A549 (cell line): ENCODE results near the gene PTPRF.

Source experiments
- CBX2 ChIP-seq: fragments of 200-600 bp; sonication (generic); IDR thresholded peaks from 2 replicates; pipeline ENCODE4 v1.6.1; 2016; ENCODE audit warnings: low read depth, mild to moderate bottlenecking, borderline replicate concordance
- PHF8 ChIP-seq: fragments of 200-600 bp; sonication (generic); IDR thresholded peaks from 2 replicates; pipeline ENCODE4 v1.6.1; 2016; ENCODE audit warnings: low read depth, mild to moderate bottlenecking, antibody characterized with exemption, moderate library complexity, borderline replicate concordance
- RNF2 ChIP-seq: fragments of 200-600 bp; sonication (generic); IDR thresholded peaks from 2 replicates; pipeline ENCODE4 v1.6.1; 2016; ENCODE audit warnings: low read depth, mild to moderate bottlenecking, antibody characterized with exemption, moderate library complexity, borderline replicate concordance
- TF ChIP-seq, protein P1 (sequence below): fragments of >200 bp; sonication (Bioruptor Twin); formaldehyde crosslinking; IDR thresholded peaks from 3 replicates; pipeline ENCODE4 v1.5.1; 2016
- TF ChIP-seq, protein P2 (sequence below): fragments of 200-600 bp; sonication (generic); IDR thresholded peaks from 2 replicates; pipeline ENCODE4 v1.6.1; 2016; ENCODE audit warnings: antibody characterized with exemption, mild to moderate bottlenecking, moderate library complexity

DNA sequence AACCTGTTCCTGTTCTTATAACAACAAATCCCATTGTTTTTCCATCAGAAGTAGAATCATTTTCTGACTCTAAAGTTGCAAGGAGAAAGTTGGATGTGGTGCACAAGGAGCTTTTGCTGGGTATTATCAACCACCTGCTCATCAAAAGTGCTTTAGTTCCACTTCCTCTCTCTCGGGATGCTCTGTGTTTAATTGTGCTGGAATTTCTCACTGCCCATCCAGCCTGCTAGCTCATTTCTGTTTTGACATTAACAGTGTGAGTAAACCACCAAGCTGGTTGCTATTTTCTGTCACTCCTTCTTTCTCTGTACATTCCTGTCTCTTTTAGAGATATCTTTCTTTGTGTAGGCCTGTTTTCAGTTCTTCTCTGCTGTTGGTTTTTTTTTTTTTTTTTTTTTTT is 125.3 kb downstream of the PTPRF start:
- TF ChIP-seq, protein P1, sequence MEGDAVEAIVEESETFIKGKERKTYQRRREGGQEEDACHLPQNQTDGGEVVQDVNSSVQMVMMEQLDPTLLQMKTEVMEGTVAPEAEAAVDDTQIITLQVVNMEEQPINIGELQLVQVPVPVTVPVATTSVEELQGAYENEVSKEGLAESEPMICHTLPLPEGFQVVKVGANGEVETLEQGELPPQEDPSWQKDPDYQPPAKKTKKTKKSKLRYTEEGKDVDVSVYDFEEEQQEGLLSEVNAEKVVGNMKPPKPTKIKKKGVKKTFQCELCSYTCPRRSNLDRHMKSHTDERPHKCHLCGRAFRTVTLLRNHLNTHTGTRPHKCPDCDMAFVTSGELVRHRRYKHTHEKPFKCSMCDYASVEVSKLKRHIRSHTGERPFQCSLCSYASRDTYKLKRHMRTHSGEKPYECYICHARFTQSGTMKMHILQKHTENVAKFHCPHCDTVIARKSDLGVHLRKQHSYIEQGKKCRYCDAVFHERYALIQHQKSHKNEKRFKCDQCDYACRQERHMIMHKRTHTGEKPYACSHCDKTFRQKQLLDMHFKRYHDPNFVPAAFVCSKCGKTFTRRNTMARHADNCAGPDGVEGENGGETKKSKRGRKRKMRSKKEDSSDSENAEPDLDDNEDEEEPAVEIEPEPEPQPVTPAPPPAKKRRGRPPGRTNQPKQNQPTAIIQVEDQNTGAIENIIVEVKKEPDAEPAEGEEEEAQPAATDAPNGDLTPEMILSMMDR: no peak
- TF ChIP-seq RNF2: no peak
- TF ChIP-seq, protein P2, sequence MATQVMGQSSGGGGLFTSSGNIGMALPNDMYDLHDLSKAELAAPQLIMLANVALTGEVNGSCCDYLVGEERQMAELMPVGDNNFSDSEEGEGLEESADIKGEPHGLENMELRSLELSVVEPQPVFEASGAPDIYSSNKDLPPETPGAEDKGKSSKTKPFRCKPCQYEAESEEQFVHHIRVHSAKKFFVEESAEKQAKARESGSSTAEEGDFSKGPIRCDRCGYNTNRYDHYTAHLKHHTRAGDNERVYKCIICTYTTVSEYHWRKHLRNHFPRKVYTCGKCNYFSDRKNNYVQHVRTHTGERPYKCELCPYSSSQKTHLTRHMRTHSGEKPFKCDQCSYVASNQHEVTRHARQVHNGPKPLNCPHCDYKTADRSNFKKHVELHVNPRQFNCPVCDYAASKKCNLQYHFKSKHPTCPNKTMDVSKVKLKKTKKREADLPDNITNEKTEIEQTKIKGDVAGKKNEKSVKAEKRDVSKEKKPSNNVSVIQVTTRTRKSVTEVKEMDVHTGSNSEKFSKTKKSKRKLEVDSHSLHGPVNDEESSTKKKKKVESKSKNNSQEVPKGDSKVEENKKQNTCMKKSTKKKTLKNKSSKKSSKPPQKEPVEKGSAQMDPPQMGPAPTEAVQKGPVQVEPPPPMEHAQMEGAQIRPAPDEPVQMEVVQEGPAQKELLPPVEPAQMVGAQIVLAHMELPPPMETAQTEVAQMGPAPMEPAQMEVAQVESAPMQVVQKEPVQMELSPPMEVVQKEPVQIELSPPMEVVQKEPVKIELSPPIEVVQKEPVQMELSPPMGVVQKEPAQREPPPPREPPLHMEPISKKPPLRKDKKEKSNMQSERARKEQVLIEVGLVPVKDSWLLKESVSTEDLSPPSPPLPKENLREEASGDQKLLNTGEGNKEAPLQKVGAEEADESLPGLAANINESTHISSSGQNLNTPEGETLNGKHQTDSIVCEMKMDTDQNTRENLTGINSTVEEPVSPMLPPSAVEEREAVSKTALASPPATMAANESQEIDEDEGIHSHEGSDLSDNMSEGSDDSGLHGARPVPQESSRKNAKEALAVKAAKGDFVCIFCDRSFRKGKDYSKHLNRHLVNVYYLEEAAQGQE: no peak
- no peak for TF ChIP-seq PHF8
- no peak for TF ChIP-seq CBX2
